GM18505 (cell line): ENCODE measurements around the gene IQCM.

Experiments used
- ATAC-seq: cut with Tn5 transposase; IDR thresholded peaks from one replicate; pipeline ENCODE4 v1.9.1; 2021; ENCODE audit not compliant: unreplicated experiment
- POLR2A ChIP-seq: IDR thresholded peaks from 4 replicates; pipeline ENCODE4 v1.6.1; 2011; ENCODE audit warnings: borderline replicate concordance; ENCODE audit not compliant: insufficient read depth, insufficient read length; ENCODE audit errors: extremely low read depth

IQCM gene

GRCh38 chr4:149815743-149816142 lies at the start of gene IQCM:
TSS of gene IQCM (minus strand) at chr4:149815843. CDS start at chr4:149742691, 73,152 bp downstream.
- ATAC-seq, result no peak
- no peak for TF ChIP-seq POLR2A

GRCh38 chr4:149857446-149857845 lies 41.8 kb upstream of the IQCM start:
- ATAC-seq, result no peak
- no peak for TF ChIP-seq POLR2A

GRCh38 chr4:149845743-149846142 lies 30.1 kb upstream of the IQCM start:
- no peak for ATAC-seq
- TF ChIP-seq POLR2A, result no peak

GRCh38 chr4:149841686-149842085 lies 26.0 kb upstream of the IQCM start:
- TF ChIP-seq POLR2A, result no peak
- ATAC-seq, result no peak

- ATAC-seq, result no peak
- no peak for TF ChIP-seq POLR2A
Measured at GRCh38 chr4:149838036-149838435, 22.4 kb upstream of the IQCM start.

GRCh38 chr4:149836546-149836945 lies 20.9 kb upstream of the IQCM start:
- TF ChIP-seq POLR2A, result no peak
- no peak for ATAC-seq

GRCh38 chr4:149835280-149835679 lies 19.6 kb upstream of the IQCM start:
- no peak for TF ChIP-seq POLR2A
- no peak for ATAC-seq

- ATAC-seq, result no peak
- no peak for TF ChIP-seq POLR2A
Measured at GRCh38 chr4:149831656-149832208, 16.1 kb upstream of the IQCM start.

GRCh38 chr4:149830823-149831222 lies 15.2 kb upstream of the IQCM start:
- no peak for TF ChIP-seq POLR2A
- no peak for ATAC-seq

GRCh38 chr4:149825336-149825735 lies 9.7 kb upstream of the IQCM start:
- ATAC-seq, result no peak
- TF ChIP-seq POLR2A, result no peak

- no peak for ATAC-seq
- TF ChIP-seq POLR2A, result no peak
Measured at GRCh38 chr4:149823769-149824221, 8.2 kb upstream of the IQCM start.

- no peak for TF ChIP-seq POLR2A
- no peak for ATAC-seq
Measured at GRCh38 chr4:149801416-149801815, 14.2 kb downstream of the IQCM start.

- ATAC-seq, result no peak
- TF ChIP-seq POLR2A, result no peak
Measured at GRCh38 chr4:149799546-149799945, 16.1 kb downstream of the IQCM start.

GRCh38 chr4:149796381-149796780 lies 19.3 kb downstream of the IQCM start:
- TF ChIP-seq POLR2A, result no peak
- ATAC-seq, result no peak

GRCh38 chr4:149795256-149795655 lies 20.4 kb downstream of the IQCM start:
- no peak for ATAC-seq

More at GRCh38 chr4:149795256-149795655, 20.4 kb downstream of the IQCM start:
- no peak for TF ChIP-seq POLR2A
